Endothelial cell of umbilical vein (primary cell): ENCODE results near the gene IL36RN.

ENCODE experiments used
- EZH2 ChIP-seq: IDR thresholded peaks from 2 replicates; pipeline ENCODE4 v1.6.1; 2012; ENCODE audit warnings: borderline replicate concordance, low read depth, mild to moderate bottlenecking, moderate library complexity, low read length, inconsistent platforms; ENCODE audit not compliant: severe bottlenecking
- MAX ChIP-seq: IDR thresholded peaks from 2 replicates; pipeline ENCODE4 v1.6.1; 2011; ENCODE audit not compliant: insufficient read depth, insufficient read length
- MYC ChIP-seq: IDR thresholded peaks from one replicate; pipeline ENCODE4 v1.6.1; 2011; ENCODE audit warnings: mild to moderate bottlenecking, low read depth, low read length
- POLR2AphosphoS5 ChIP-seq: IDR thresholded peaks from 2 replicates; pipeline ENCODE4 v1.6.1; 2012; ENCODE audit warnings: low read depth, mild to moderate bottlenecking, control low read depth, low read length, moderate library complexity; ENCODE audit not compliant: insufficient read depth
- TF ChIP-seq, protein P1 (sequence below), 2 donors: IDR thresholded peaks; 1 replicate in 1 of 2; 2 replicates in 1 of 2; pipeline ENCODE4 v1.5.1; 2011; ENCODE audit warnings: low read length in 2 of 2, mild to moderate bottlenecking in 2 of 2, moderate library complexity in 2 of 2, control low read depth in 1 of 2, inconsistent platforms in 1 of 2, low read depth in 1 of 2; ENCODE audit not compliant: insufficient read depth in 1 of 2; ENCODE audit errors: extremely low read depth in 1 of 2

GRCh38 chr2:113015655-113016054, 43.3 kb upstream of the IL36RN start:
- TF ChIP-seq EZH2 (no peak), MAX (no peak), MYC (no peak), POLR2AphosphoS5 (no peak)
- TF ChIP-seq, protein P1, sequence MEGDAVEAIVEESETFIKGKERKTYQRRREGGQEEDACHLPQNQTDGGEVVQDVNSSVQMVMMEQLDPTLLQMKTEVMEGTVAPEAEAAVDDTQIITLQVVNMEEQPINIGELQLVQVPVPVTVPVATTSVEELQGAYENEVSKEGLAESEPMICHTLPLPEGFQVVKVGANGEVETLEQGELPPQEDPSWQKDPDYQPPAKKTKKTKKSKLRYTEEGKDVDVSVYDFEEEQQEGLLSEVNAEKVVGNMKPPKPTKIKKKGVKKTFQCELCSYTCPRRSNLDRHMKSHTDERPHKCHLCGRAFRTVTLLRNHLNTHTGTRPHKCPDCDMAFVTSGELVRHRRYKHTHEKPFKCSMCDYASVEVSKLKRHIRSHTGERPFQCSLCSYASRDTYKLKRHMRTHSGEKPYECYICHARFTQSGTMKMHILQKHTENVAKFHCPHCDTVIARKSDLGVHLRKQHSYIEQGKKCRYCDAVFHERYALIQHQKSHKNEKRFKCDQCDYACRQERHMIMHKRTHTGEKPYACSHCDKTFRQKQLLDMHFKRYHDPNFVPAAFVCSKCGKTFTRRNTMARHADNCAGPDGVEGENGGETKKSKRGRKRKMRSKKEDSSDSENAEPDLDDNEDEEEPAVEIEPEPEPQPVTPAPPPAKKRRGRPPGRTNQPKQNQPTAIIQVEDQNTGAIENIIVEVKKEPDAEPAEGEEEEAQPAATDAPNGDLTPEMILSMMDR (IDR thresholded peaks at IDR 0.05; ENCODE audit: extremely low read depth in 1 of 2, insufficient read depth in 1 of 2, low read depth in 1 of 2, low read length in 2 of 2), result no peak
